GM12878 (cell line): ENCODE data around the gene CGGBP1. TPM values are rescaled to one million over a fixed set of nuclear protein-coding genes. Genes with fewer than 3 reads are reported as not detected.

Experiments used
- ATAC-seq: fragments of 200-7000 bp; cut with Tn5 transposase; 3 replicates; pipeline ENCODE4 v1.9.1; 2020; ENCODE audit warnings: mild to moderate bottlenecking, moderate library complexity
- BruUV-seq: library from RNA; stranded (reverse); fragments of 400-500 nt; replicated peaks from 2 replicates; lab custom pipeline; 2021; lab: Mats Ljungman, UMichigan
- CTCF ChIA-PET: fragments of 300-600 bp; sonication (Branson Sonifier 250); formaldehyde crosslinking; extraction: SDS; loops from one replicate; lab custom pipeline; 2021; ENCODE audit warnings: inconsistent platforms; lab: Yijun Ruan, JAX
- POLR2A ChIA-PET: fragments of 350-600 bp; formaldehyde crosslinking; extraction: SDS; loops from one replicate; lab custom pipeline; 2021; ENCODE audit warnings: inconsistent platforms; lab: Charles Lee
- RAD21 ChIA-PET: fragments of 300-600 bp; sonication (Branson Sonifier 250); formaldehyde crosslinking; loops from one replicate; lab custom pipeline; 2023; ENCODE audit warnings: antibody characterized with exemption; ENCODE audit not compliant: unreplicated experiment; lab: Charles Lee
- SMC1A ChIA-PET: fragments of 300-600 bp; sonication (Branson Sonifier 250); formaldehyde crosslinking; loops from one replicate; lab custom pipeline; 2023; ENCODE audit not compliant: unreplicated experiment, uncharacterized antibody; lab: Charles Lee
- DNase-seq: peaks from one replicate; pipeline ENCODE4 v3.0.0-alpha.2; 2011; ENCODE audit warnings: low read depth, low spot score
- FAIRE-seq: peaks from 3 replicates; lab custom pipeline; 2011; peaks lifted over from hg19 to GRCh38; lab: Jason Lieb, UNC
- H2AFZ ChIP-seq: 2 replicates; pipeline ENCODE4 v1.6.0; 2011; ENCODE audit warnings: low read depth, low read length, control low read depth; ENCODE audit not compliant: control insufficient read depth
- H3K27ac ChIP-seq: 2 replicates; pipeline ENCODE4 v1.5.1; 2011; ENCODE audit warnings: control low read depth; ENCODE audit not compliant: control insufficient read depth, insufficient read depth
- H3K27me3 ChIP-seq, 2 experiments: replicated peaks in 1 of 2; 2 replicates each; pipeline versions ENCODE4 v1.6.0 to v1.6.1; 2011; ENCODE audit warnings: low read length in 1 of 2; ENCODE audit not compliant: control insufficient read depth in 2 of 2, insufficient read depth in 2 of 2
- H3K36me3 ChIP-seq, 2 experiments: 2 replicates each; pipeline ENCODE4 v1.5.1; 2011; ENCODE audit warnings: low read length in 1 of 2; ENCODE audit not compliant: control insufficient read depth in 2 of 2, insufficient read depth in 2 of 2
- H3K4me1 ChIP-seq: 2 replicates; pipeline ENCODE4 v1.6.1; 2011; ENCODE audit warnings: mild to moderate bottlenecking, low read length, moderate library complexity, mixed read lengths; ENCODE audit not compliant: control insufficient read depth, insufficient read depth
- H3K4me2 ChIP-seq: 2 replicates; pipeline ENCODE4 v1.6.0; 2011; ENCODE audit warnings: control low read depth; ENCODE audit not compliant: control insufficient read depth, insufficient read depth
- H3K4me3 ChIP-seq: fragments of 200-600 bp; sonication (generic); 2 replicates; pipeline ENCODE4 v1.5.1; 2016
- H3K79me2 ChIP-seq: 2 replicates; pipeline ENCODE4 v1.6.0; 2011; ENCODE audit warnings: low read length; ENCODE audit not compliant: control insufficient read depth, insufficient read depth
- H3K9ac ChIP-seq: 2 replicates; pipeline ENCODE4 v1.8.0; 2011; ENCODE audit warnings: low read length, control low read depth, mixed read lengths; ENCODE audit not compliant: control insufficient read depth, insufficient read depth
- H3K9me3 ChIP-seq: replicated peaks from 3 replicates; pipeline ENCODE4 v1.5.1; 2011; ENCODE audit warnings: mild to moderate bottlenecking, low read length; ENCODE audit not compliant: control insufficient read depth, insufficient read depth
- H4K20me1 ChIP-seq: 2 replicates; pipeline ENCODE4 v1.6.0; 2011; ENCODE audit not compliant: control insufficient read depth, insufficient read depth
- E2F8 ChIP-seq: fragments of 450-650 bp; IDR thresholded peaks from 2 replicates; pipeline ENCODE4 v1.6.1; 2018; ENCODE audit warnings: mild to moderate bottlenecking, low read depth, moderate library complexity; ENCODE audit not compliant: partially characterized antibody
- EP300 ChIP-seq, 2 experiments: fragments of 150-350 bp in 1 of 2; IDR thresholded peaks; 2 replicates each; pipeline ENCODE4 v1.6.1; 2011 to 2012; ENCODE audit warnings: low read depth in 2 of 2, low read length in 2 of 2, borderline replicate concordance in 1 of 2, improper control_type of control experiment in 1 of 2, inconsistent platforms in 1 of 2; ENCODE audit not compliant: control insufficient read depth in 1 of 2
- HDAC6 ChIP-seq: fragments of 200-600 bp; sonication (generic); IDR thresholded peaks from one replicate; pipeline ENCODE4 v1.8.0; 2017; ENCODE audit warnings: antibody characterized with exemption; ENCODE audit not compliant: unreplicated experiment
- MYB ChIP-seq: fragments of 150-350 bp; IDR thresholded peaks from 2 replicates; pipeline ENCODE4 v1.6.1; 2014; ENCODE audit warnings: mild to moderate bottlenecking, low read depth, low read length, borderline replicate concordance
- PAX8 ChIP-seq: fragments of 450-650 bp; IDR thresholded peaks from 2 replicates; pipeline ENCODE4 v1.6.1; 2017; ENCODE audit warnings: mild to moderate bottlenecking, moderate library complexity
- TCF12 ChIP-seq: IDR thresholded peaks from 2 replicates; pipeline ENCODE4 v1.6.1; 2011; ENCODE audit warnings: low read depth, mild to moderate bottlenecking, low read length
- ZNF384 ChIP-seq: IDR thresholded peaks from 2 replicates; pipeline ENCODE4 v1.6.1; 2012; ENCODE audit warnings: low read depth, mild to moderate bottlenecking, low read length, improper control_type of control experiment, borderline replicate concordance
- in situ Hi-C: fragments of 300-500 bp; cut with MboI; formaldehyde crosslinking; loops from 9 replicates; pipeline ENCODE4 v1.14.3; 2018; ENCODE audit warnings: mixed read lengths
- intact Hi-C: fragments of 100-400 bp; cut with micrococcal nuclease; formaldehyde crosslinking; loops from one replicate; pipeline ENCODE4 v1.14.2; 2022; ENCODE audit not compliant: unreplicated experiment
- polyA plus RNA-seq, 11 experiments: library from polyadenylated mRNA; depleted of rRNA in 4 of 11; unstranded in 6 of 11; stranded (reverse) in 5 of 11; fragments of >200 nt; fragmentation: Nextera tagmentation in 4 of 11; fragmentation: Illumina TruSeq in 1 of 11; extraction: Ambion mirVana in 4 of 11; extraction: Trizol in 1 of 11; gene quantifications; 1 replicate in 1 of 11; 2 replicates in 10 of 11; pipeline versions ENCODE4 v1.2.1 to v1.2.3, GENCODE V29; 2011 to 2016; ENCODE audit warnings: inconsistent platforms in 2 of 11, missing spikeins in 2 of 11, low read depth in 1 of 11
- total RNA-seq, 4 experiments: library from RNA; depleted of rRNA in 3 of 4; stranded (reverse); fragments of >200 nt in 3 of 4; fragmentation: Illumina TruSeq in 1 of 4; extraction: Trizol in 1 of 4; gene quantifications; 2 replicates each; pipeline versions ENCODE4 v1.2.1 to v1.2.3, GENCODE V29; 2013 to 2021

Gene CGGBP1
- total and polyA plus RNA-seq, 10 of the 15 experiments (the other 5 are each of a cell fraction or from before 2014, with no cell fraction given): 27.8 to 75.8 (median 50.4) TPM

- TF ChIP-seq ZNF384 (no peak), EP300 (IDR thresholded peaks at IDR 0.05; ENCODE audit: borderline replicate concordance in 1 of 2, control insufficient read depth in 1 of 2, low read depth in 2 of 2, low read length in 2 of 2) (no peak), E2F8 (no peak), TCF12 (no peak), HDAC6 (no peak), MYB (no peak)
Observed at GRCh38 chr3:88093266-88093665, 34.5 kb upstream of the CGGBP1 start (continued).

- intact Hi-C loops (no loop called here), in situ Hi-C loops (no loop called here)
- no peak overlapping the region for H3K4me2 ChIP-seq
- peaks cover 0 to 13% of the 10 kb centered on the region in 2 experiments; a peak in 3 of 4 replicates for H3K36me3 ChIP-seq
- H3K4me3 ChIP-seq: no peak overlapping the region
- ChIA-PET CTCF (interaction anchor here (0.5 to 1.2 kb wide), 3 partner anchors 28 to 1612 kb away, joined by 4 read pairs; no protein-coding TSS in a partner anchor), POLR2A (no interaction called here), RAD21 (no interaction called here), SMC1A (interaction anchor here (0.7 to 1.3 kb wide), 2 partner anchors 9 to 16 kb away, joined by 3 to 4 read pairs; no protein-coding TSS in a partner anchor)
- FAIRE-seq (no peak), DNase-seq (no peak), ATAC-seq (no peak)
- H3K79me2 ChIP-seq: no peaks in the 10 kb centered on the region; the same call in none of the 2 replicates
- no peak for TF ChIP-seq PAX8
- no peak for TF ChIP-seq EP300 (IDR thresholded peaks at IDR 0.05; ENCODE audit: borderline replicate concordance in 1 of 2, control insufficient read depth in 1 of 2, low read depth in 2 of 2, low read length in 2 of 2)
- H3K27me3 ChIP-seq: no peaks in the 10 kb centered on the region
- no peak overlapping the region for H3K27ac ChIP-seq
- no peak overlapping the region for H3K9ac ChIP-seq
- BruUV-seq: no TSS peak
- H3K9me3 ChIP-seq: peaks cover 9% of the 10 kb centered on the region; the same call in 1 of the 3 replicates
- no peaks in the 10 kb centered on the region for H4K20me1 ChIP-seq
- no peak overlapping the region for H2AFZ ChIP-seq
- H3K4me1 ChIP-seq: no peaks in the 10 kb centered on the region
Observed at GRCh38 chr3:88092270-88092669, 33.5 kb upstream of the CGGBP1 start.
